ENCODE results near the gene BDKRB2. TPM values are rescaled to one million over a fixed set of nuclear protein-coding genes. Genes with fewer than 3 reads are reported as not detected.

The BDKRB2 gene
- total RNA-seq, 1 donor from 2014 or later = 3.8 TPM

- H3K4me3 Mint-ChIP-seq (ENCODE audit: unreplicated experiment) = no peak overlapping the region
- peaks cover 3% of the 10 kb centered on the region for H3K27me3 Mint-ChIP-seq (ENCODE audit: unreplicated experiment)
- H3K27ac Mint-ChIP-seq (ENCODE audit: unreplicated experiment) = no peak overlapping the region
- peaks cover 3% of the 10 kb centered on the region for H3K9me3 Mint-ChIP-seq (ENCODE audit: unreplicated experiment)
- H3K36me3 Mint-ChIP-seq (ENCODE audit: unreplicated experiment) = peaks cover 8% of the 10 kb centered on the region
- H3K4me1 Mint-ChIP-seq (ENCODE audit: low read depth, unreplicated experiment) = no peaks in the 10 kb centered on the region
- DNase-seq = no peak
- no peak for TF ChIP-seq CTCF (IDR thresholded peaks at IDR 0.05; ENCODE audit: partially characterized antibody, unreplicated experiment)
Observed at GRCh38 chr14:96257900-96258299, 53.3 kb downstream of the BDKRB2 start.

GRCh38 chr14:96260341-96260821 lies 55.7 kb downstream of the BDKRB2 start:
- no peak overlapping the region for H3K4me3 Mint-ChIP-seq (ENCODE audit: unreplicated experiment)
- no peak overlapping the region for H3K27ac Mint-ChIP-seq (ENCODE audit: unreplicated experiment)
- TF ChIP-seq CTCF (IDR thresholded peaks at IDR 0.05; ENCODE audit: partially characterized antibody, unreplicated experiment) = no peak
- DNase-seq = no peak
- H3K27me3 Mint-ChIP-seq (ENCODE audit: unreplicated experiment) = peaks cover 6% of the 10 kb centered on the region
- H3K4me1 Mint-ChIP-seq (ENCODE audit: low read depth, unreplicated experiment) = peaks cover 2% of the 10 kb centered on the region
- peaks cover 5% of the 10 kb centered on the region for H3K36me3 Mint-ChIP-seq (ENCODE audit: unreplicated experiment)
- peaks cover 8% of the 10 kb centered on the region for H3K9me3 Mint-ChIP-seq (ENCODE audit: unreplicated experiment)

- H3K27ac Mint-ChIP-seq (ENCODE audit: unreplicated experiment) = no peak overlapping the region
- DNase-seq = no peak
- peaks cover 2% of the 10 kb centered on the region for H3K4me1 Mint-ChIP-seq (ENCODE audit: low read depth, unreplicated experiment)
- peaks cover 8% of the 10 kb centered on the region for H3K9me3 Mint-ChIP-seq (ENCODE audit: unreplicated experiment)
- H3K4me3 Mint-ChIP-seq (ENCODE audit: unreplicated experiment) = no peak overlapping the region
- peaks cover 7% of the 10 kb centered on the region for H3K27me3 Mint-ChIP-seq (ENCODE audit: unreplicated experiment)
- H3K36me3 Mint-ChIP-seq (ENCODE audit: unreplicated experiment) = peaks cover 5% of the 10 kb centered on the region
- TF ChIP-seq CTCF (IDR thresholded peaks at IDR 0.05; ENCODE audit: partially characterized antibody, unreplicated experiment) = no peak
Observed at GRCh38 chr14:96261053-96261452, 56.4 kb downstream of the BDKRB2 start.

DNA sequence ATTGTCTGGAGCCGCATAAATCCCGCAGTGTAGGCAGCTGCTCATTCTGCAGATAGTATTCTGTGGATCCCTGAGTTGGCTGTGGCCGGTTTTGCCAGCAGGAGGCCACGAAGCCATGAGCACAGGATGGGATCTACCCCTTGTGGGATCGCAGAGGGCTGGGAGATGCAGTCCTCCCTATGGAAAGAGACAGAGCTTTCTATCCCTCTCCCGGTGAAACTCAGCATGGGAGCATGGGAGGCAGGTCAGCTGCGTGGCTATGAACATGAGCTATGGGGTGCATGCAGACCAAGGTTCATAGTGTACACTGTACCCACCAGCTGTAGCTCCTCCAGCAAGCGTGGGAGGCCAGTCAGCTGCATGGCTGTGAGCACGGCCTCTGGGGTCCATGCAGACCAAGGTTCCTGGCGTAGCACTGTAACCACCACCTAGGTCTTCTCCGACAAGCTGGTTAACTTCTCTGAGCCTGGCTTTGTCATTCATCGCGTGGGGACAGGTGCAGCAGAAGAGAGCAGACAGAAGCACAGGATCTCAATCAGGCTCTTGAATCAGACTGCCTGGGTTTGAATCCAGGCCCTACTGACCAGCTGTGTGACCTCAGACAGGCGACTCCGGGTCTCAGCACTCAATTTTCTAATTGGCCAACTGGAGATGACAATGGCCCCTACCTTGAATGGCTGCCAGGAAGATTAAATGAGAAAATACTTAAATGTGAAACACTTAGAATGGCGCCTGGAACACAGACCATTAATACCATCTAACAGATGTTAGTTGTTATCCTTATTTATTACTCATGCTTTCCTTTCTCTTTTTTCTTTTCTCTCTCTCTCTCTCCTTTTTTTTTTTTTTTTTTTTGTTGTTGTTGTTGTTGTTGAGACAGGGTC lies 57.4 kb downstream of the BDKRB2 start:
- H3K4me1 Mint-ChIP-seq (ENCODE audit: low read depth, unreplicated experiment) = peaks cover 2% of the 10 kb centered on the region
- no peak overlapping the region for H3K4me3 Mint-ChIP-seq (ENCODE audit: unreplicated experiment)
- no peak for DNase-seq
- peaks cover 5% of the 10 kb centered on the region for H3K36me3 Mint-ChIP-seq (ENCODE audit: unreplicated experiment)
- H3K9me3 Mint-ChIP-seq (ENCODE audit: unreplicated experiment) = peaks cover 9% of the 10 kb centered on the region
- H3K27me3 Mint-ChIP-seq (ENCODE audit: unreplicated experiment) = peaks cover 7% of the 10 kb centered on the region
- H3K27ac Mint-ChIP-seq (ENCODE audit: unreplicated experiment) = no peak overlapping the region
- TF ChIP-seq CTCF (IDR thresholded peaks at IDR 0.05; ENCODE audit: partially characterized antibody, unreplicated experiment) = no peak
